HepG2 (cell line): ENCODE results near the gene ARHGEF40. TPM values are rescaled to one million over a fixed set of nuclear protein-coding genes. Genes with fewer than 3 reads are reported as not detected.

Experiments
- ATAC-seq: fragments of 200-7000 bp; cut with Tn5 transposase; 3 replicates; pipeline ENCODE4 v1.9.1; 2020; ENCODE audit warnings: mild to moderate bottlenecking, moderate library complexity
- BruUV-seq: library from RNA; stranded (reverse); fragments of 400-500 nt; replicated peaks from 2 replicates; lab custom pipeline; 2021; lab: Mats Ljungman, UMichigan
- CTCF ChIA-PET: fragments of 300-600 bp; formaldehyde crosslinking; extraction: SDS; loops from one replicate; lab custom pipeline; 2021; ENCODE audit warnings: low total read pairs, inconsistent platforms, low intra/inter-chr PET ratio; lab: Yijun Ruan, JAX
- POLR2A ChIA-PET: fragments of 350-600 bp; sonication (Branson Sonifier 250); formaldehyde crosslinking; loops from one replicate; lab custom pipeline; 2020; ENCODE audit warnings: antibody characterized with exemption, inconsistent platforms; lab: Yijun Ruan, JAX
- DNase-seq: peaks from one replicate; pipeline ENCODE4 v3.0.0-alpha.2; 2015; ENCODE audit warnings: low spot score
- FAIRE-seq: peaks from 3 replicates; lab custom pipeline; 2011; peaks lifted over from hg19 to GRCh38; lab: Jason Lieb, UNC
- H2AFZ ChIP-seq: one replicate; pipeline ENCODE4 v1.6.1; 2011; ENCODE audit warnings: low read length, inconsistent platforms
- H3K27ac ChIP-seq: fragments of 300-600 bp; 3 replicates; pipeline ENCODE4 v1.8.0; 2011; ENCODE audit warnings: mixed run types, mild to moderate bottlenecking, mixed read lengths, low read length, inconsistent platforms; ENCODE audit not compliant: insufficient read depth; ENCODE audit errors: extremely low read length
- H3K27me3 ChIP-seq, 2 experiments: fragments of 200-600 bp in 1 of 2; 2 replicates in 1 of 2; 3 replicates in 1 of 2; pipeline versions ENCODE4 v1.6.0 to v1.8.0; 2011; ENCODE audit warnings: low read length in 2 of 2, mild to moderate bottlenecking in 2 of 2, moderate library complexity in 2 of 2, inconsistent platforms in 1 of 2; ENCODE audit not compliant: insufficient read depth in 2 of 2, control insufficient read depth in 1 of 2
- H3K36me3 ChIP-seq, 2 experiments: fragments of 200-600 bp in 1 of 2; replicated peaks in 1 of 2; 2 replicates in 1 of 2; 3 replicates in 1 of 2; pipeline versions ENCODE4 v1.5.1 to v1.8.0; 2011; ENCODE audit warnings: low read length in 2 of 2, inconsistent platforms in 1 of 2; ENCODE audit not compliant: insufficient read depth in 2 of 2, control insufficient read depth in 1 of 2
- H3K4me1 ChIP-seq: 2 replicates; pipeline ENCODE4 v1.5.1; 2012; ENCODE audit warnings: low read length, inconsistent platforms; ENCODE audit not compliant: insufficient read depth
- H3K4me2 ChIP-seq: 2 replicates; pipeline ENCODE4 v1.6.0; 2011; ENCODE audit warnings: low read depth, low read length, inconsistent platforms
- H3K4me3 ChIP-seq, 3 experiments: fragments of 200-600 bp in 1 of 3; sonication (generic), shearing (Covaris generic) in 1 of 3; replicated peaks in 1 of 3; 2 replicates each; pipeline ENCODE4 v1.5.1; 2011 to 2016; ENCODE audit warnings: low read length in 3 of 3, inconsistent platforms in 2 of 3, low read depth in 2 of 3, mild to moderate bottlenecking in 2 of 3, control low read depth in 1 of 3, mixed read lengths in 1 of 3; ENCODE audit not compliant: insufficient read depth in 1 of 3
- H3K79me2 ChIP-seq: one replicate; pipeline ENCODE4 v1.6.1; 2011; ENCODE audit warnings: low read length, inconsistent platforms; ENCODE audit not compliant: insufficient read depth
- H3K9ac ChIP-seq: 2 replicates; pipeline ENCODE4 v1.6.0; 2011; ENCODE audit warnings: mild to moderate bottlenecking, low read depth, low read length, inconsistent platforms; ENCODE audit not compliant: insufficient read depth
- H3K9me3 ChIP-seq: 2 replicates; pipeline ENCODE4 v1.5.1; 2012; ENCODE audit warnings: mild to moderate bottlenecking, low read length
- H4K20me1 ChIP-seq: 2 replicates; pipeline ENCODE4 v1.6.0; 2011; ENCODE audit warnings: inconsistent platforms, mild to moderate bottlenecking, low read length, moderate library complexity; ENCODE audit not compliant: insufficient read depth
- PHF21A ChIP-seq: sonication (generic); formaldehyde crosslinking; IDR thresholded peaks from 2 replicates; pipeline ENCODE4 v1.5.0; 2020; ENCODE audit warnings: mild to moderate bottlenecking, missing genetic modification reagents
- STAG1 ChIP-seq: sonication (generic); formaldehyde crosslinking; IDR thresholded peaks from 2 replicates; pipeline ENCODE4 v1.4.0; 2020; ENCODE audit warnings: missing genetic modification reagents
- ZKSCAN1 ChIP-seq: fragments of 150-350 bp; IDR thresholded peaks from 2 replicates; pipeline ENCODE4 v1.6.1; 2014; ENCODE audit warnings: low read length
- ZNF660 ChIP-seq: sonication (generic); formaldehyde crosslinking; IDR thresholded peaks from 2 replicates; pipeline ENCODE4 v1.5.1; 2020; ENCODE audit warnings: mild to moderate bottlenecking, low read depth, missing genetic modification reagents, borderline replicate concordance
- ZNF839 ChIP-seq: sonication (generic); formaldehyde crosslinking; IDR thresholded peaks from 2 replicates; pipeline ENCODE4 v1.4.0; 2020; ENCODE audit warnings: missing genetic modification reagents, mild to moderate bottlenecking, borderline replicate concordance
- WGBS: methylation state at CpG from one replicate; pipeline ENCODE4 v1.1.6; 2017; ENCODE audit warnings: low lambda C conversion rate; 5-methylcytosine and 5-hydroxymethylcytosine counted together
- in situ Hi-C: cut with HindIII; loops from 2 replicates; pipeline ENCODE4 v1.10.0; 2017; ENCODE audit warnings: low pct_unique_long_range_greater_than_20kb; ENCODE audit not compliant: extremely low pct_ligation_motif_present
- intact Hi-C: fragments of 100-400 bp; cut with micrococcal nuclease; formaldehyde crosslinking; loops from one replicate; pipeline ENCODE4 v1.10.0; 2022; ENCODE audit not compliant: unreplicated experiment
- polyA plus RNA-seq, 8 experiments: library from polyadenylated mRNA; depleted of rRNA in 3 of 8; stranded (reverse) in 7 of 8; unstranded in 1 of 8; fragments of >200 nt; fragmentation: Illumina TruSeq in 4 of 8; extraction: Trizol in 4 of 8; gene quantifications; 2 replicates each; pipeline versions ENCODE4 v1.2.1 to v1.2.3, GENCODE V29; 2011 to 2016; ENCODE audit warnings: low read depth in 4 of 8, missing spikeins in 1 of 8, mixed read lengths in 1 of 8; ENCODE audit not compliant: insufficient read depth in 1 of 8
- total RNA-seq, 5 experiments: library from RNA; depleted of rRNA; stranded (reverse); fragments of >200 nt; fragmentation: Illumina TruSeq; extraction: Trizol; gene quantifications; 2 replicates each; pipeline ENCODE4 v1.2.3, GENCODE V29; 2016; ENCODE audit warnings: low read depth in 1 of 5
- TF ChIP-seq, protein P1 (sequence below): sonication (generic); formaldehyde crosslinking; IDR thresholded peaks from 2 replicates; pipeline ENCODE4 v1.5.1; 2020; ENCODE audit warnings: mild to moderate bottlenecking, missing genetic modification reagents, moderate library complexity
- TF ChIP-seq, protein P2 (sequence below): sonication (generic); formaldehyde crosslinking; IDR thresholded peaks from 2 replicates; pipeline ENCODE4 v1.5.1; 2020; ENCODE audit warnings: missing genetic modification reagents, mild to moderate bottlenecking, borderline replicate concordance

Gene ARHGEF40
- total and polyA plus RNA-seq, 2 of the 13 experiments (the other 11 are each of a cell fraction or from before 2014, with no cell fraction given): 28.1 to 78.1 TPM

DNA sequence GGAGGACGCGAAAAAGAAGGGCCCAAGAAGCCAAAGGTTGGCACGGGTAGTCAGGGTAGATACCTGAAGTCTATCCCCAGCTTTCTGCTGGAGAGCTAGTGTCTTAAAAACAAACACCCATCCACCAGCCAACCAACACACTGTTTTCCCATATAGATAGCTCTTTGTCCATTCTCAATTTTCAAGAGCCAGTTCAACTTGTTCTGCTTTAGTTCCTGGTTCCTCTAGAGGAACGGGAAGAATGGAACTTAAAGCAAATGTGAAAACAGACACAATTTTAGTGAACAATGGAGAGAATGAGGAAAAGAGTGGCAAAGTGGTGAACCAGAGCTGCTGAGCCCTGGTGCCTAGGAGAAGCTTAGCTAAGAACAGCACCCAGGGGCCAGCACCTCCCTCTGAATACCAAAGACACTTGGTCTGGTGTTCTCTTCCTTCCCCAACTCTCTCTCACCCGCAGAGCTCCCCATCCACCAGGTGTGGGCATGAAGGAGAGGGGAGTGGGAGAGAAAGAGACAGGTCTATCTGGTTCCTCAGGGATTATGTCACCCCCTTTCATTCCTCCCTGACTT is 49.0 kb upstream of the ARHGEF40 start:
- BruUV-seq: no TSS peak
- H3K4me1 ChIP-seq: peaks cover 41% of the 10 kb centered on the region

DNA sequence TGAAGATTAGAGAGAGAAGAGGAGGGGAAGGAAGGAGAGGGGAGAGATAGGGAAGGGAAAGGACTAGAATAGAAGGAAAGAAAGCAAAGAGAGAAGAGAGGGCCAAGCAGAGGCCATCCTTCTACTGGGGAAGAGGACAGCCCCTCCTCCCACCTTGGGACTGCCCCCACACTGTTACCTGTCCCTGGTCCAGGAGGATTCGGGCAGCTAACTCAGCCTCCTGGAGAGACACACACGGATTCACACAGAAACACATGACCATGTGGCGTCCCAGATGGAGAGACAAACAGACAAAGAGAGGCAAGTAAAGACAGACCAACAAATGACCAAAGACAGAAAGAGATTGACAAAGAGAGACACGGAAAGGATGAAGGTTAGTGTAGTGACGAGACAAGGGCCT is 47.4 kb upstream of the ARHGEF40 start:
- POLR2A ChIA-PET: interaction anchor here (2.6 to 3.0 kb wide), 2 partner anchors 17 to 31 kb away, joined by 10 to 26 read pairs; no protein-coding TSS in a partner anchor

More for the DNA sequence above, 49.0 kb upstream of the ARHGEF40 start:
- Histone ChIP-seq H3K27me3 (no peaks in the 10 kb centered on the region; a peak in 1 of 5 replicates), H3K9me3 (no peaks in the 10 kb centered on the region), H3K36me3 (peaks cover 35 to 51% of the 10 kb centered on the region in 2 experiments), H3K79me2 (peaks cover 13% of the 10 kb centered on the region), H2AFZ (no peak overlapping the region), H3K27ac (no peak overlapping the region), H3K4me3 (no peak overlapping the region), H4K20me1 (no peaks in the 10 kb centered on the region), H3K9ac (no peak overlapping the region), H3K4me2 (no peak overlapping the region)
- no peak for TF ChIP-seq ZNF660 (CRISPR knock-in tag)
- TF ChIP-seq ZKSCAN1: no peak
- TF ChIP-seq STAG1 (CRISPR knock-in tag): no peak
- intact Hi-C loops (no loop called here), in situ Hi-C loops (no loop called here)
- POLR2A ChIA-PET: interaction anchor here (0.8 to 1.5 kb wide), 3 partner anchors 18 to 76 kb away, joined by 3 read pairs; partner anchors contain the start of gene ARHGEF40
- DNase-seq: no peak
- no peak for ATAC-seq
- no peak for FAIRE-seq
- CTCF ChIA-PET: no interaction called here
- WGBS: 98% methylated on average over 5 of the region's 5 CpGs

More for the DNA sequence above, 47.4 kb upstream of the ARHGEF40 start:
- no peak overlapping the region for H2AFZ ChIP-seq
- no peak overlapping the region for H3K9ac ChIP-seq
- H3K79me2 ChIP-seq: peaks cover 13% of the 10 kb centered on the region
- DNase-seq (no peak), ATAC-seq (no peak), FAIRE-seq (no peak)
- TF ChIP-seq ZNF839 (no peak), PHF21A (CRISPR knock-in tag) (no peak)
- TF ChIP-seq, protein P1, sequence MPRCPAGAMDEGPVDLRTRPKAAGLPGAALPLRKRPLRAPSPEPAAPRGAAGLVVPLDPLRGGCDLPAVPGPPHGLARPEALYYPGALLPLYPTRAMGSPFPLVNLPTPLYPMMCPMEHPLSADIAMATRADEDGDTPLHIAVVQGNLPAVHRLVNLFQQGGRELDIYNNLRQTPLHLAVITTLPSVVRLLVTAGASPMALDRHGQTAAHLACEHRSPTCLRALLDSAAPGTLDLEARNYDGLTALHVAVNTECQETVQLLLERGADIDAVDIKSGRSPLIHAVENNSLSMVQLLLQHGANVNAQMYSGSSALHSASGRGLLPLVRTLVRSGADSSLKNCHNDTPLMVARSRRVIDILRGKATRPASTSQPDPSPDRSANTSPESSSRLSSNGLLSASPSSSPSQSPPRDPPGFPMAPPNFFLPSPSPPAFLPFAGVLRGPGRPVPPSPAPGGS (CRISPR knock-in tag): 0 out of 2 replicates have a peak, but pooled peaks have one; percentile 39
- TF ChIP-seq, protein P2, sequence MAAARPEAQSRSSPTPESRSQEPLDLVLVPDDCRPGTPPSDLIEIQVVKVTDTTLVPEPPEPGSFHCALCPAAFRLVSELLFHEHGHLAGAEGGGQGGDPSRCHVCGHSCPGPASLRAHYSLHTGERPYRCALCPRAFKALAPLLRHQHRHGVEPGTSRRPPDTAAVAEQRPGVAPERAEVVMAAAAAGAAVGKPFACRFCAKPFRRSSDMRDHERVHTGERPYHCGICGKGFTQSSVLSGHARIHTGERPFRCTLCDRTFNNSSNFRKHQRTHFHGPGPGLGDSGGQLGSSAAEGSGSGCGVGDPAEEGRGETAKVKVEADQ: 0 out of 2 replicates have a peak, but pooled peaks have one; percentile 53
- H3K9me3 ChIP-seq: no peaks in the 10 kb centered on the region
- H3K4me2 ChIP-seq: peak overlapping the region; percentile 92
- BruUV-seq: no TSS peak
- H4K20me1 ChIP-seq: no peaks in the 10 kb centered on the region
- 92% methylated on average over 5 of the region's 5 CpGs for WGBS
- H3K27ac ChIP-seq: no peak overlapping the region
- in situ Hi-C loops (no loop called here), intact Hi-C loops (no loop called here)
- H3K36me3 ChIP-seq: peaks cover 32 to 41% of the 10 kb centered on the region in 2 experiments
- H3K27me3 ChIP-seq: no peaks in the 10 kb centered on the region; a peak in 1 of 5 replicates
- no peak overlapping the region for H3K4me3 ChIP-seq
- peaks cover 57% of the 10 kb centered on the region for H3K4me1 ChIP-seq
- CTCF ChIA-PET: interaction anchor here (1.4 kb wide), 1 partner anchor 18 kb away, joined by 3 read pairs; no protein-coding TSS in a partner anchor
